ENCODE data around the gene ULK1. TPM values are rescaled to one million over a fixed set of nuclear protein-coding genes. Genes with fewer than 3 reads are reported as not detected.

Gene ULK1
- total RNA-seq, 1 experiment from 2014 or later: 67.8 TPM

DNA sequence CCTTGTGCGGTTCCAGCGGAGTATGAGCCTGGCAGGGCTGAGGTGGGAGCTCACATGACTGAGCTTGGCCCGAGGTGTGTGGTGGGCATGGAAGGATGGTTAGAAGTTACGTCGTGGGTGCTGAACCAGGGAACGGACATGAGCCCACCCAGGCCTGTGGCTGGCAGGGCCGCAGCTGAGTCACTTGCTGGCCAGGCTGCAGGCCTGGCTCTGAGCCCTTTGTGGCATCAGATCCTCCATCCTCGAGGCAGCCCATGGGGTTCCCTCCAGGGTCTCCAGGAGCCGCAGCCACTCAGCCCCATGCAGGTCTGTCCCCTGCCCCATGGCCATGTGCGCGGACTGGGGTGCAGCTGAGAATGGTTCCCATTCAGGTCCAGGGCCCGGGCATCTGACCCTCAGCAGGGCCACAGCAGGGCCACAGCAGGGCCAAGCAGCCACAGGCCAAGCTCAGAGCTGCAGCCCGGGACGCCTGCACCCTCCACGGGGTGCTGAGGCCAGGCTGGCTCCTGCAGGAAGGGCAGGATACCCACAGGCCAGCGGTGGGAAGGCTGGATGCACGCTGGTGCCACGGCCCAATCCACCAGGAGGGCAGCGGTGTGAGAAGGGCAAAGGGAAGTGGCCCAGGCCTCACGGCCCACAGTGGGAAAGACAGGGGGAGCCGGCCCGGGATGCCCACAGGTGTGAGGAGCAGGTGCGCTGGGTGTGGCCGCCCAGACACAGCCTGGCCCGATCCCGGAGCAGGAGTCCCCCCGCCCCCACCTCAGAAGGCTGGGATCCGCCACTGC is 26.3 kb upstream of the ULK1 start (continued):
- TF ChIP-seq TEAD4 (CRISPR knock-in tag; IDR thresholded peaks at IDR 0.05) (no peak), ZNF416 (CRISPR knock-in tag; IDR thresholded peaks at IDR 0.05) (no peak), TP53 (CRISPR knock-in tag; IDR thresholded peaks at IDR 0.05) (no peak), HMGA2 (CRISPR knock-in tag; IDR thresholded peaks at IDR 0.05) (no peak), ZNF671 (CRISPR knock-in tag; IDR thresholded peaks at IDR 0.05) (no peak), NR3C1 (CRISPR knock-in tag; conservative IDR thresholded peaks at IDR 0.05; ENCODE audit: low read depth) (no peak), TCF7 (CRISPR knock-in tag; IDR thresholded peaks at IDR 0.05; ENCODE audit: low read depth) (no peak)
- TF ChIP-seq, protein P1, sequence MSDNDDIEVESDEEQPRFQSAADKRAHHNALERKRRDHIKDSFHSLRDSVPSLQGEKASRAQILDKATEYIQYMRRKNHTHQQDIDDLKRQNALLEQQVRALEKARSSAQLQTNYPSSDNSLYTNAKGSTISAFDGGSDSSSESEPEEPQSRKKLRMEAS (CRISPR knock-in tag; IDR thresholded peaks at IDR 0.05): no peak
- TF ChIP-seq, protein P2, sequence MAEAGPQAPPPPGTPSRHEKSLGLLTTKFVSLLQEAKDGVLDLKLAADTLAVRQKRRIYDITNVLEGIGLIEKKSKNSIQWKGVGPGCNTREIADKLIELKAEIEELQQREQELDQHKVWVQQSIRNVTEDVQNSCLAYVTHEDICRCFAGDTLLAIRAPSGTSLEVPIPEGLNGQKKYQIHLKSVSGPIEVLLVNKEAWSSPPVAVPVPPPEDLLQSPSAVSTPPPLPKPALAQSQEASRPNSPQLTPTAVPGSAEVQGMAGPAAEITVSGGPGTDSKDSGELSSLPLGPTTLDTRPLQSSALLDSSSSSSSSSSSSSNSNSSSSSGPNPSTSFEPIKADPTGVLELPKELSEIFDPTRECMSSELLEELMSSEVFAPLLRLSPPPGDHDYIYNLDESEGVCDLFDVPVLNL (CRISPR knock-in tag; IDR thresholded peaks at IDR 0.05; ENCODE audit: borderline replicate concordance, low read depth): no peak
- TF ChIP-seq, protein P3, sequence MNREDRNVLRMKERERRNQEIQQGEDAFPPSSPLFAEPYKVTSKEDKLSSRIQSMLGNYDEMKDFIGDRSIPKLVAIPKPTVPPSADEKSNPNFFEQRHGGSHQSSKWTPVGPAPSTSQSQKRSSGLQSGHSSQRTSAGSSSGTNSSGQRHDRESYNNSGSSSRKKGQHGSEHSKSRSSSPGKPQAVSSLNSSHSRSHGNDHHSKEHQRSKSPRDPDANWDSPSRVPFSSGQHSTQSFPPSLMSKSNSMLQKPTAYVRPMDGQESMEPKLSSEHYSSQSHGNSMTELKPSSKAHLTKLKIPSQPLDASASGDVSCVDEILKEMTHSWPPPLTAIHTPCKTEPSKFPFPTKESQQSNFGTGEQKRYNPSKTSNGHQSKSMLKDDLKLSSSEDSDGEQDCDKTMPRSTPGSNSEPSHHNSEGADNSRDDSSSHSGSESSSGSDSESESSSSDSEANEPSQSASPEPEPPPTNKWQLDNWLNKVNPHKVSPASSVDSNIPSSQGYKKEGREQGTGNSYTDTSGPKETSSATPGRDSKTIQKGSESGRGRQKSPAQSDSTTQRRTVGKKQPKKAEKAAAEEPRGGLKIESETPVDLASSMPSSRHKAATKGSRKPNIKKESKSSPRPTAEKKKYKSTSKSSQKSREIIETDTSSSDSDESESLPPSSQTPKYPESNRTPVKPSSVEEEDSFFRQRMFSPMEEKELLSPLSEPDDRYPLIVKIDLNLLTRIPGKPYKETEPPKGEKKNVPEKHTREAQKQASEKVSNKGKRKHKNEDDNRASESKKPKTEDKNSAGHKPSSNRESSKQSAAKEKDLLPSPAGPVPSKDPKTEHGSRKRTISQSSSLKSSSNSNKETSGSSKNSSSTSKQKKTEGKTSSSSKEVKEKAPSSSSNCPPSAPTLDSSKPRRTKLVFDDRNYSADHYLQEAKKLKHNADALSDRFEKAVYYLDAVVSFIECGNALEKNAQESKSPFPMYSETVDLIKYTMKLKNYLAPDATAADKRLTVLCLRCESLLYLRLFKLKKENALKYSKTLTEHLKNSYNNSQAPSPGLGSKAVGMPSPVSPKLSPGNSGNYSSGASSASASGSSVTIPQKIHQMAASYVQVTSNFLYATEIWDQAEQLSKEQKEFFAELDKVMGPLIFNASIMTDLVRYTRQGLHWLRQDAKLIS (CRISPR knock-in tag; IDR thresholded peaks at IDR 0.05; ENCODE audit: borderline replicate concordance): no peak
- TF ChIP-seq, protein P4, sequence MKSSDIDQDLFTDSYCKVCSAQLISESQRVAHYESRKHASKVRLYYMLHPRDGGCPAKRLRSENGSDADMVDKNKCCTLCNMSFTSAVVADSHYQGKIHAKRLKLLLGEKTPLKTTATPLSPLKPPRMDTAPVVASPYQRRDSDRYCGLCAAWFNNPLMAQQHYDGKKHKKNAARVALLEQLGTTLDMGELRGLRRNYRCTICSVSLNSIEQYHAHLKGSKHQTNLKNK (CRISPR knock-in tag; IDR thresholded peaks at IDR 0.05): no peak

DNA sequence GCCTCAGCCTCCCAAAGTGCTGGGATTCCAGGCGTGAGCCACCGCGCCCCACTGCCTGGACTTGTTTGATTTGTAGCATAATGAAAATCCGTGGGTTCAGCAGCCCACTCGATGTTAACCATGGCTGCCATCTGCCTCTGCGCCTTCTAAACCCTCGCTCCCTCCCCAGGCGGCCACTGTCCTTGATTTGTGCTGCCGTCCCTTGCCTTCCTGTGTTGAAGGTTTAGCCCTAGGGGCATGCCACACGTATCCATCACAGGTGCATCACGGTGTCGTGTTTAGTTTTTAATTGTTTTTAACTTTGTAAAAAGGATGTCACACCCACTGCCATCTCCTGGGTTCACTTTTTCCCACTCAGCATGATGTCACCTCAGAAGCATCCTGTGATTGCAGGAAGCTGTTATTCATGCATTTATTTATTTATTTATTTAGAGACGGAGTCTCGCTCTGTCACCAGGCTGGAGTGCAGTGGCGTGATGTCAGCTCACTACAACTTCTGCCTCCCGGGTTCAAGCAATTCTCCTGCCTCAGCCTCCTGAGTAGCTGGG is 24.5 kb upstream of the ULK1 start:
- Mint-ChIP-seq H3K27ac (no peak overlapping the region), H3K36me3 (peaks cover 6% of the 10 kb centered on the region)
- TF ChIP-seq ZNF138 (CRISPR knock-in tag; conservative IDR thresholded peaks at IDR 0.05) (no peak), JAZF1 (CRISPR knock-in tag; IDR thresholded peaks at IDR 0.05) (no peak), GTF2I (CRISPR knock-in tag; conservative IDR thresholded peaks at IDR 0.05) (no peak), GABPB1 (CRISPR knock-in tag; IDR thresholded peaks at IDR 0.05) (no peak), FOXK1 (CRISPR knock-in tag; IDR thresholded peaks at IDR 0.05) (no peak), ZNF232 (CRISPR knock-in tag; IDR thresholded peaks at IDR 0.05) (no peak), ZNF423 (CRISPR knock-in tag; IDR thresholded peaks at IDR 0.05) (no peak), ZNF396 (CRISPR knock-in tag; IDR thresholded peaks at IDR 0.05; ENCODE audit: borderline replicate concordance) (no peak)
- TF ChIP-seq, protein P2 (CRISPR knock-in tag; IDR thresholded peaks at IDR 0.05; ENCODE audit: borderline replicate concordance, low read depth): no peak
- TF ChIP-seq, protein P5, sequence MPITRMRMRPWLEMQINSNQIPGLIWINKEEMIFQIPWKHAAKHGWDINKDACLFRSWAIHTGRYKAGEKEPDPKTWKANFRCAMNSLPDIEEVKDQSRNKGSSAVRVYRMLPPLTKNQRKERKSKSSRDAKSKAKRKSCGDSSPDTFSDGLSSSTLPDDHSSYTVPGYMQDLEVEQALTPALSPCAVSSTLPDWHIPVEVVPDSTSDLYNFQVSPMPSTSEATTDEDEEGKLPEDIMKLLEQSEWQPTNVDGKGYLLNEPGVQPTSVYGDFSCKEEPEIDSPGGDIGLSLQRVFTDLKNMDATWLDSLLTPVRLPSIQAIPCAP (CRISPR knock-in tag; IDR thresholded peaks at IDR 0.05): no peak
- TF ChIP-seq, protein P6, sequence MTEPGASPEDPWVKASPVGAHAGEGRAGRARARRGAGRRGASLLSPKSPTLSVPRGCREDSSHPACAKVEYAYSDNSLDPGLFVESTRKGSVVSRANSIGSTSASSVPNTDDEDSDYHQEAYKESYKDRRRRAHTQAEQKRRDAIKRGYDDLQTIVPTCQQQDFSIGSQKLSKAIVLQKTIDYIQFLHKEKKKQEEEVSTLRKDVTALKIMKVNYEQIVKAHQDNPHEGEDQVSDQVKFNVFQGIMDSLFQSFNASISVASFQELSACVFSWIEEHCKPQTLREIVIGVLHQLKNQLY (CRISPR knock-in tag; IDR thresholded peaks at IDR 0.05): no peak
- TF ChIP-seq, protein P7, sequence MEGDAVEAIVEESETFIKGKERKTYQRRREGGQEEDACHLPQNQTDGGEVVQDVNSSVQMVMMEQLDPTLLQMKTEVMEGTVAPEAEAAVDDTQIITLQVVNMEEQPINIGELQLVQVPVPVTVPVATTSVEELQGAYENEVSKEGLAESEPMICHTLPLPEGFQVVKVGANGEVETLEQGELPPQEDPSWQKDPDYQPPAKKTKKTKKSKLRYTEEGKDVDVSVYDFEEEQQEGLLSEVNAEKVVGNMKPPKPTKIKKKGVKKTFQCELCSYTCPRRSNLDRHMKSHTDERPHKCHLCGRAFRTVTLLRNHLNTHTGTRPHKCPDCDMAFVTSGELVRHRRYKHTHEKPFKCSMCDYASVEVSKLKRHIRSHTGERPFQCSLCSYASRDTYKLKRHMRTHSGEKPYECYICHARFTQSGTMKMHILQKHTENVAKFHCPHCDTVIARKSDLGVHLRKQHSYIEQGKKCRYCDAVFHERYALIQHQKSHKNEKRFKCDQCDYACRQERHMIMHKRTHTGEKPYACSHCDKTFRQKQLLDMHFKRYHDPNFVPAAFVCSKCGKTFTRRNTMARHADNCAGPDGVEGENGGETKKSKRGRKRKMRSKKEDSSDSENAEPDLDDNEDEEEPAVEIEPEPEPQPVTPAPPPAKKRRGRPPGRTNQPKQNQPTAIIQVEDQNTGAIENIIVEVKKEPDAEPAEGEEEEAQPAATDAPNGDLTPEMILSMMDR (IDR thresholded peaks at IDR 0.05): no peak
- TF ChIP-seq, protein P8, sequence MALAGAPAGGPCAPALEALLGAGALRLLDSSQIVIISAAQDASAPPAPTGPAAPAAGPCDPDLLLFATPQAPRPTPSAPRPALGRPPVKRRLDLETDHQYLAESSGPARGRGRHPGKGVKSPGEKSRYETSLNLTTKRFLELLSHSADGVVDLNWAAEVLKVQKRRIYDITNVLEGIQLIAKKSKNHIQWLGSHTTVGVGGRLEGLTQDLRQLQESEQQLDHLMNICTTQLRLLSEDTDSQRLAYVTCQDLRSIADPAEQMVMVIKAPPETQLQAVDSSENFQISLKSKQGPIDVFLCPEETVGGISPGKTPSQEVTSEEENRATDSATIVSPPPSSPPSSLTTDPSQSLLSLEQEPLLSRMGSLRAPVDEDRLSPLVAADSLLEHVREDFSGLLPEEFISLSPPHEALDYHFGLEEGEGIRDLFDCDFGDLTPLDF (CRISPR knock-in tag; IDR thresholded peaks at IDR 0.05): no peak

More for the DNA sequence above, 24.5 kb upstream of the ULK1 start:
- DNase-seq (ENCODE audit: low spot score) (no peak), ATAC-seq (no peak)
- Mint-ChIP-seq H3K27me3 (ENCODE audit: low read depth) (peaks cover 9% of the 10 kb centered on the region), H3K4me1 (no peaks in the 10 kb centered on the region), H3K4me3 (no peak overlapping the region), H3K9me3 (peaks cover 16% of the 10 kb centered on the region)
- ChIA-PET CTCF (no interaction called here), POLR2A (no interaction called here)
